ENCODE measurements around the gene RPL37. TPM values are rescaled to one million over a fixed set of nuclear protein-coding genes. Genes with fewer than 3 reads are reported as not detected.
A peak's percentile ranks its signal among the peaks of the same experiment; 100 is the strongest.

RPL37 gene
- total and polyA plus RNA-seq, 8 donors, result 544 to 1,157 (median 813) TPM

GRCh38 chr5:40838086-40838485, 3.1 kb upstream of the RPL37 start:
- no peak for FAIRE-seq
- intact Hi-C loops (cut with DNase I), result no loop called here

DNA sequence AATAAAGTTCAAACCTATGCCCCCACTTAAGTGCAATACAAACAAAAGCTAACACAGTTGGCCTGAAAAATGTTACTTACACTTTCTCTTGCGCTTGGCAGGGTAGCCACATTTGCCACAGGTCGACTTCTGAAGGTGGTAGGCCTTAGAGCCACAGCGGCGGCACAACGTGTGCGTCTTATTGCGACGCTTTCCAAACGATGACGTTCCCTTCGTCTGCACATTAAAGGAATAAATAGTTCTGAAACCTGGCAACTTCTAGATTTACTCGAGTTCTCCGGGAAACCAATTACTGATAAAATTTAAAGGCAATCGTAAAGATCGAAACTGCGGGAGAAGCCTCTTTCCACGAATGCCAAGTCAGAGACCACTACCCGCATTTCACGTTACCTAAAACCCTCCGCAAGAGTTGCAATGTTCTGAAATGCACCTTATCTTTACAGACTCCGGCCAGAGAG, 602 bp downstream of the RPL37 start:
- Histone ChIP-seq H3K4me3 (peak overlapping the region; percentile 69 to 80 (median 76)), H3K9me3 (no peaks in the 10 kb centered on the region), H3K27me3 (no peaks in the 10 kb centered on the region), H3K27ac (peak overlapping the region; percentile 50 to 95 (median 86)), H3K36me3 (peaks cover 0 to 41% (median 33%) of the 10 kb centered on the region in 3 donors), H3K4me1 (peaks cover 11 to 13% (median 13%) of the 10 kb centered on the region in 3 donors)
- TF ChIP-seq, protein P1, sequence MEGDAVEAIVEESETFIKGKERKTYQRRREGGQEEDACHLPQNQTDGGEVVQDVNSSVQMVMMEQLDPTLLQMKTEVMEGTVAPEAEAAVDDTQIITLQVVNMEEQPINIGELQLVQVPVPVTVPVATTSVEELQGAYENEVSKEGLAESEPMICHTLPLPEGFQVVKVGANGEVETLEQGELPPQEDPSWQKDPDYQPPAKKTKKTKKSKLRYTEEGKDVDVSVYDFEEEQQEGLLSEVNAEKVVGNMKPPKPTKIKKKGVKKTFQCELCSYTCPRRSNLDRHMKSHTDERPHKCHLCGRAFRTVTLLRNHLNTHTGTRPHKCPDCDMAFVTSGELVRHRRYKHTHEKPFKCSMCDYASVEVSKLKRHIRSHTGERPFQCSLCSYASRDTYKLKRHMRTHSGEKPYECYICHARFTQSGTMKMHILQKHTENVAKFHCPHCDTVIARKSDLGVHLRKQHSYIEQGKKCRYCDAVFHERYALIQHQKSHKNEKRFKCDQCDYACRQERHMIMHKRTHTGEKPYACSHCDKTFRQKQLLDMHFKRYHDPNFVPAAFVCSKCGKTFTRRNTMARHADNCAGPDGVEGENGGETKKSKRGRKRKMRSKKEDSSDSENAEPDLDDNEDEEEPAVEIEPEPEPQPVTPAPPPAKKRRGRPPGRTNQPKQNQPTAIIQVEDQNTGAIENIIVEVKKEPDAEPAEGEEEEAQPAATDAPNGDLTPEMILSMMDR (IDR thresholded peaks at IDR 0.05), result no peak
- FAIRE-seq, result no peak
- DNase-seq, result no peak
- intact Hi-C loops (cut with DNase I), result no loop called here
- peak; percentile 32 to 50 (median 34) for ATAC-seq
- WGBS, 2 donors, result 0 to 1% methylated on average over 21 of the region's 21 CpGs

More at GRCh38 chr5:40838086-40838485, 3.1 kb upstream of the RPL37 start:
- Histone ChIP-seq H3K27ac (no peak overlapping the region), H3K4me3 (no peak overlapping the region), H3K9me3 (no peaks in the 10 kb centered on the region), H3K36me3 (peaks cover 0 to 5% (median 2%) of the 10 kb centered on the region in 3 donors), H3K4me1 (peaks cover 6 to 10% (median 8%) of the 10 kb centered on the region in 3 donors), H3K27me3 (no peaks in the 10 kb centered on the region)
- TF ChIP-seq, protein P1 (IDR thresholded peaks at IDR 0.05), result no peak
- WGBS, 2 donors, result 88 to 91% methylated on average over 6 of the region's 6 CpGs
- ATAC-seq (no peak), DNase-seq (no peak)

GRCh38 chr5:40833712-40834229, 1.3 kb downstream of the RPL37 start:
- TF ChIP-seq, protein P1 (IDR thresholded peaks at IDR 0.05), result no peak
- H3K36me3 ChIP-seq, result peaks cover 0 to 46% (median 33%) of the 10 kb centered on the region in 3 donors
- FAIRE-seq (no peak), ATAC-seq (no peak), DNase-seq (no peak)
- H3K27ac ChIP-seq, result no peak overlapping the region
- peak overlapping the region; percentile 2 to 80 (median 76) for H3K4me3 ChIP-seq
- H3K9me3 ChIP-seq, result no peaks in the 10 kb centered on the region
- intact Hi-C loops (cut with DNase I), result no loop called here
- peaks cover 11 to 13% (median 13%) of the 10 kb centered on the region in 3 donors for H3K4me1 ChIP-seq
- WGBS, 2 donors, result 15% methylated on average over 13 of the region's 13 CpGs
- H3K27me3 ChIP-seq, result no peaks in the 10 kb centered on the region

DNA sequence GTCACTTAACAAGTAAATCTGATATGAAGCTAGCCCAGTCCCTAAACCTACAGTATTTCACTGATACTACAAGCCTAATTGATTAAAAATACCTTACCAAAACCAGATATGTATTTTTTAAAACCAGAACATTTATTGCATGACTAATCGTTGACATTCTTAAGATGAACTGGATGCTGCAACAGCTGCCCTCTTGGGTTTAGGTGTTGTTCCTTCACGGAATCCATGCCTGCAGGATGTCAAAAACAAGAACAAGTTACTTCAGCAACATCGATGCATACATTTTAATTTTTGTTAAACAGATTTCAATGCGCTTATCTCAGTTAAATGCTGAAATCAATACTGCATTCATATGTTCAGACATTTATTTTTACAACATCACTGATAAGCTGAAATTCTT, 2.7 kb downstream of the RPL37 start:
- H3K9me3 ChIP-seq, result no peaks in the 10 kb centered on the region
- intact Hi-C loops (cut with DNase I), result no loop called here
- peak overlapping the region in 1 of 4 donors; percentile 77 for H3K4me3 ChIP-seq
- no peak for FAIRE-seq
- ATAC-seq, result no peak
- no peak overlapping the region for H3K27ac ChIP-seq
- 76% methylated on average over 4 of the region's 4 CpGs for WGBS, 2 donors
- TF ChIP-seq, protein P1 (IDR thresholded peaks at IDR 0.05), result no peak
- peaks cover 0 to 56% (median 35%) of the 10 kb centered on the region in 3 donors for H3K36me3 ChIP-seq
- H3K27me3 ChIP-seq, result no peaks in the 10 kb centered on the region
- peaks cover 11 to 13% (median 13%) of the 10 kb centered on the region in 3 donors for H3K4me1 ChIP-seq
- no peak for DNase-seq

Data from pancreas (tissue), 10 donors.